ENCODE results near the gene TMEM245. TPM values are rescaled to one million over a fixed set of nuclear protein-coding genes. Genes with fewer than 3 reads are reported as not detected.

The TMEM245 gene
- total and polyA plus RNA-seq, 3 donors from 2014 or later = 44.9 to 67.6 (median 63.6) TPM

GRCh38 chr9:109003116-109003515 is 116.6 kb downstream of the TMEM245 start:
- Histone ChIP-seq H3K4me3 (no peak overlapping the region), H3K36me3 (ENCODE audit: low read depth, missing control alignments) (no peaks in the 10 kb centered on the region), H3K27me3 (no peaks in the 10 kb centered on the region), H3K27ac (no peak overlapping the region), H3K4me1 (peaks cover 4% of the 10 kb centered on the region), H3K9me3 (no peaks in the 10 kb centered on the region)
- intact Hi-C loops (cut with DNase I; ENCODE audit: low total_unique reads) = no loop called here
- 93 to 94% methylated on average over 2 of the region's 2 CpGs for WGBS, 2 donors
- no peak for TF ChIP-seq CTCF (IDR thresholded peaks at IDR 0.05)
- no peak for TF ChIP-seq POLR2A (IDR thresholded peaks at IDR 0.05)
- no peak for DNase-seq

GRCh38 chr9:109002141-109002540 is 117.6 kb downstream of the TMEM245 start:
- TF ChIP-seq CTCF (IDR thresholded peaks at IDR 0.05) (no peak), POLR2A (IDR thresholded peaks at IDR 0.05) (no peak)
- Histone ChIP-seq H3K27me3 (no peaks in the 10 kb centered on the region), H3K4me3 (no peak overlapping the region), H3K9me3 (no peaks in the 10 kb centered on the region), H3K36me3 (ENCODE audit: low read depth, missing control alignments) (no peaks in the 10 kb centered on the region), H3K27ac (no peak overlapping the region), H3K4me1 (peaks cover 4% of the 10 kb centered on the region)
- no peak for DNase-seq
- intact Hi-C loops (cut with DNase I; ENCODE audit: low total_unique reads) = no loop called here
- WGBS, 2 donors = 95% methylated on average over 4 of the region's 4 CpGs

- Histone ChIP-seq H3K9me3 (no peaks in the 10 kb centered on the region), H3K36me3 (ENCODE audit: low read depth, missing control alignments) (no peaks in the 10 kb centered on the region), H3K4me3 (no peak overlapping the region), H3K27ac (no peak overlapping the region), H3K27me3 (no peaks in the 10 kb centered on the region), H3K4me1 (peaks cover 4% of the 10 kb centered on the region)
- DNase-seq = no peak
- 88 to 90% methylated on average over 1 of the region's 1 CpG for WGBS, 2 donors
- TF ChIP-seq CTCF (IDR thresholded peaks at IDR 0.05) (no peak), POLR2A (IDR thresholded peaks at IDR 0.05) (no peak)
- intact Hi-C loops (cut with DNase I; ENCODE audit: low total_unique reads) = no loop called here
These were observed 118.5 kb downstream of the TMEM245 start for GRCh38 chr9:109001275-109001676.

- Histone ChIP-seq H3K36me3 (ENCODE audit: low read depth, missing control alignments) (no peaks in the 10 kb centered on the region), H3K9me3 (no peaks in the 10 kb centered on the region), H3K4me3 (no peak overlapping the region), H3K27ac (no peak overlapping the region), H3K27me3 (no peaks in the 10 kb centered on the region), H3K4me1 (peaks cover 8% of the 10 kb centered on the region)
- DNase-seq = no peak
- WGBS, 2 donors = 64 to 78% methylated on average over 1 of the region's 1 CpG
- TF ChIP-seq POLR2A (IDR thresholded peaks at IDR 0.05) (no peak), CTCF (IDR thresholded peaks at IDR 0.05) (no peak)
- intact Hi-C loops (cut with DNase I; ENCODE audit: low total_unique reads) = no loop called here
These were observed 122.6 kb downstream of the TMEM245 start for GRCh38 chr9:108997112-108997511.

- Histone ChIP-seq H3K9me3 (no peaks in the 10 kb centered on the region), H3K4me3 (no peak overlapping the region), H3K4me1 (peaks cover 8% of the 10 kb centered on the region), H3K27ac (no peak overlapping the region), H3K36me3 (ENCODE audit: low read depth, missing control alignments) (no peaks in the 10 kb centered on the region), H3K27me3 (no peaks in the 10 kb centered on the region)
- no peak for TF ChIP-seq CTCF (IDR thresholded peaks at IDR 0.05)
- TF ChIP-seq POLR2A (IDR thresholded peaks at IDR 0.05) = no peak
- DNase-seq = no peak
- intact Hi-C loops (cut with DNase I; ENCODE audit: low total_unique reads) = no loop called here
- 31 to 48% methylated on average over 1 of the region's 1 CpG for WGBS, 2 donors
These were observed 123.1 kb downstream of the TMEM245 start for GRCh38 chr9:108996643-108997042.

Data from testis (tissue), 3 donors.